Cardiac septum (tissue), 1 donor: Measurements from ENCODE around the gene TNKS1BP1. TPM values are rescaled to one million over a fixed set of nuclear protein-coding genes. Genes with fewer than 3 reads are reported as not detected.

Experiments
- DNase-seq: peaks from one replicate; pipeline ENCODE4 v3.0.0-alpha.2; 2020; ENCODE audit warnings: low spot score
- intact Hi-C: fragments of 100-400 bp; cut with DNase I; formaldehyde crosslinking; loops from one replicate; pipeline ENCODE4 v1.14.0; 2022
- total RNA-seq: library from RNA; stranded (reverse); fragmentation: NEBNext Ultra II Directional; extraction: Animal tissue kit (Norgen Biotek cat#: 25700); gene quantifications from one replicate; pipeline ENCODE4 v1.2.1, GENCODE V29; 2021
- donor health status: DM: no; HTN: no; CAD: no.

Gene TNKS1BP1
- total RNA-seq, 1 donor from 2014 or later = 36.2 TPM

GRCh38 chr11:57276971-57277675, 47.6 kb downstream of the TNKS1BP1 start:
- DNase-seq = no peak
- intact Hi-C loops = loop anchor here (5.0 kb wide), 1 partner anchor 45 kb away; the partner anchor contains the start of gene TNKS1BP1

GRCh38 chr11:57276169-57276970, 48.4 kb downstream of the TNKS1BP1 start:
- intact Hi-C loops = loop anchor here (5.0 kb wide), 1 partner anchor 46 kb away; the partner anchor contains the start of gene TNKS1BP1
- DNase-seq = no peak

GRCh38 chr11:57275582-57275981, 49.2 kb downstream of the TNKS1BP1 start:
- intact Hi-C loops = loop anchor here (5.0 kb wide), 1 partner anchor 47 kb away; the partner anchor contains the start of gene TNKS1BP1
- no peak for DNase-seq

- intact Hi-C loops = loop anchor here (5.0 kb wide), 1 partner anchor 47 kb away; the partner anchor contains the start of gene TNKS1BP1
- DNase-seq = no peak
These were observed 49.8 kb downstream of the TNKS1BP1 start for GRCh38 chr11:57274904-57275498.

GRCh38 chr11:57273448-57274058, 51.2 kb downstream of the TNKS1BP1 start:
- intact Hi-C loops = no loop called here
- no peak for DNase-seq

- DNase-seq = no peak
- intact Hi-C loops = no loop called here
These were observed 55.2 kb downstream of the TNKS1BP1 start for GRCh38 chr11:57269571-57270021.

GRCh38 chr11:57266157-57266556, 58.6 kb downstream of the TNKS1BP1 start:
- DNase-seq = no peak
- intact Hi-C loops = no loop called here

GRCh38 chr11:57263351-57263750, 61.4 kb downstream of the TNKS1BP1 start:
- no peak for DNase-seq
- intact Hi-C loops = no loop called here

- intact Hi-C loops = no loop called here
- DNase-seq = no peak
These were observed 62.6 kb downstream of the TNKS1BP1 start for GRCh38 chr11:57262157-57262556.

GRCh38 chr11:57260937-57261783, 63.6 kb downstream of the TNKS1BP1 start:
- intact Hi-C loops = no loop called here
- no peak for DNase-seq

- no peak for DNase-seq
- intact Hi-C loops = no loop called here
These were observed 68.6 kb downstream of the TNKS1BP1 start for GRCh38 chr11:57256119-57256518.

GRCh38 chr11:57255618-57256017, 69.1 kb downstream of the TNKS1BP1 start:
- no peak for DNase-seq
- intact Hi-C loops = no loop called here

GRCh38 chr11:57254631-57255030, 70.1 kb downstream of the TNKS1BP1 start:
- intact Hi-C loops = no loop called here
- DNase-seq = no peak

GRCh38 chr11:57251491-57252104, 73.2 kb downstream of the TNKS1BP1 start:
- DNase-seq = no peak
- intact Hi-C loops = loop anchor here (1.0 kb wide), 1 partner anchor 410 kb away; no protein-coding TSS in a partner anchor

GRCh38 chr11:57251037-57251436, 73.7 kb downstream of the TNKS1BP1 start:
- DNase-seq = no peak
- intact Hi-C loops = loop anchor here (1.0 kb wide), 1 partner anchor 410 kb away; no protein-coding TSS in a partner anchor
